Measurements from ENCODE around the gene SP1. TPM values are rescaled to one million over a fixed set of nuclear protein-coding genes. Genes with fewer than 3 reads are reported as not detected.

SP1 gene
- total and polyA plus RNA-seq, 9 of the 15 experiments (the other 6 are each of a cell fraction or from before 2014, with no cell fraction given): 8.0 to 65.5 (median 41.6) TPM

GRCh38 chr12:53381731-53382630 is 2.0 kb downstream of the SP1 start:
- H3K4me1 ChIP-seq (replicated peaks in 1 of 2; ENCODE audit: control insufficient read depth in 2 of 2, insufficient read depth in 2 of 2, low read length in 2 of 2): peaks cover 36 to 38% of the 10 kb centered on the region in 2 experiments
- DNase-seq (ENCODE audit: extremely low read depth in 1 of 4, low spot score in 3 of 4) (peak in 3 of 4 experiments; percentile 23 to 77 (median 34)), FAIRE-seq (peak; percentile 70), ATAC-seq (no peak)
- H3K9ac ChIP-seq (ENCODE audit: insufficient read depth in 1 of 2, low read depth in 2 of 2, low read length in 2 of 2): peak overlapping the region; percentile 70
- no peaks in the 10 kb centered on the region for H4K20me1 ChIP-seq (replicated peaks; ENCODE audit: control insufficient read depth, insufficient read depth, low read length)
- TSS peak; percentile 57 for BruUV-seq (replicated peaks)
- H3K4me3 ChIP-seq: peak overlapping the region; percentile 62
- H3K9me3 ChIP-seq (replicated peaks; ENCODE audit: control insufficient read depth, insufficient read depth, low read depth, low read length): no peaks in the 10 kb centered on the region
- in situ Hi-C loops (cut with MboI): no loop called here
- no peaks in the 10 kb centered on the region for H3K27me3 ChIP-seq (ENCODE audit: control insufficient read depth in 2 of 2, insufficient read depth in 2 of 2, low read length in 2 of 2)
- 55% methylated on average over 9 of the region's 9 CpGs for WGBS (ENCODE audit: insufficient coverage, low coverage, missing lambda C conversion rate)
- intact Hi-C loops (cut with micrococcal nuclease): loop anchor here (1.0 to 2.0 kb wide), 2 partner anchors 30 to 39 kb away; no protein-coding TSS in a partner anchor
- ChIA-PET CTCF (ENCODE audit: low intra/inter-chr PET ratio) (interaction anchor here (1.2 to 3.5 kb wide), 3 partner anchors 27 to 58 kb away, joined by 5 to 20 read pairs (median 6); no protein-coding TSS in a partner anchor), POLR2A (interaction anchor here (0.6 to 1.7 kb wide), 5 partner anchors 20 to 55 kb away, joined by 3 to 5 read pairs (median 3); no protein-coding TSS in a partner anchor)
- H3K4me2 ChIP-seq (ENCODE audit: insufficient read depth, low read length): peak overlapping the region; percentile 77
- H3K36me3 ChIP-seq (ENCODE audit: control insufficient read depth, insufficient read depth, low read length): peaks cover 50% of the 10 kb centered on the region
- H3K27ac ChIP-seq (ENCODE audit: extremely low read depth, low read depth, low read length): peak overlapping the region; percentile 73
- peaks cover 57% of the 10 kb centered on the region for H3K79me2 ChIP-seq (ENCODE audit: control insufficient read depth, insufficient read depth, low read length)
- no peak overlapping the region for H2AFZ ChIP-seq (ENCODE audit: low read depth, low read length)
- no peaks in the 10 kb centered on the region for H3K9me1 ChIP-seq (ENCODE audit: control insufficient read depth, insufficient read depth, low read length)
- no peak for TF ChIP-seq CEBPG (CRISPR knock-in tag; IDR thresholded peaks at IDR 0.05)
- no peak; a peak in 1 of 4 replicates for TF ChIP-seq CEBPG (tag; conservative IDR thresholded peaks at IDR 0.05 in 1 of 2, IDR thresholded peaks at IDR 0.05 in 1 of 2)
- TF ChIP-seq NKRF (IDR thresholded peaks at IDR 0.05; ENCODE audit: borderline replicate concordance): no peak
- TF ChIP-seq HMGXB4 (CRISPR knock-in tag; IDR thresholded peaks at IDR 0.05): no peak
- peak; percentile 75 for TF ChIP-seq BRD9 (IDR thresholded peaks at IDR 0.05; ENCODE audit: low read depth, partially characterized antibody)
- peak; percentile 78; the same call in 1 of the 2 replicates for TF ChIP-seq HDGF (IDR thresholded peaks at IDR 0.05)
- TF ChIP-seq RFX7 (CRISPR knock-in tag; IDR thresholded peaks at IDR 0.05): no peak
- TF ChIP-seq PRMT5 (CRISPR knock-in tag; IDR thresholded peaks at IDR 0.05): no peak
- TF ChIP-seq, protein P1, sequence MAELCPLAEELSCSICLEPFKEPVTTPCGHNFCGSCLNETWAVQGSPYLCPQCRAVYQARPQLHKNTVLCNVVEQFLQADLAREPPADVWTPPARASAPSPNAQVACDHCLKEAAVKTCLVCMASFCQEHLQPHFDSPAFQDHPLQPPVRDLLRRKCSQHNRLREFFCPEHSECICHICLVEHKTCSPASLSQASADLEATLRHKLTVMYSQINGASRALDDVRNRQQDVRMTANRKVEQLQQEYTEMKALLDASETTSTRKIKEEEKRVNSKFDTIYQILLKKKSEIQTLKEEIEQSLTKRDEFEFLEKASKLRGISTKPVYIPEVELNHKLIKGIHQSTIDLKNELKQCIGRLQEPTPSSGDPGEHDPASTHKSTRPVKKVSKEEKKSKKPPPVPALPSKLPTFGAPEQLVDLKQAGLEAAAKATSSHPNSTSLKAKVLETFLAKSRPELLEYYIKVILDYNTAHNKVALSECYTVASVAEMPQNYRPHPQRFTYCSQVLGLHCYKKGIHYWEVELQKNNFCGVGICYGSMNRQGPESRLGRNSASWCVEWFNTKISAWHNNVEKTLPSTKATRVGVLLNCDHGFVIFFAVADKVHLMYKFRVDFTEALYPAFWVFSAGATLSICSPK (IDR thresholded peaks at IDR 0.05; ENCODE audit: borderline replicate concordance): no peak
- TF ChIP-seq ZFPM2 (CRISPR knock-in tag; IDR thresholded peaks at IDR 0.05): no peak
- peak; percentile 46; the same call in 1 of the 2 replicates for TF ChIP-seq ATF7 (IDR thresholded peaks at IDR 0.05)
- no peak for TF ChIP-seq FOXP1 (CRISPR knock-in tag; IDR thresholded peaks at IDR 0.05)
- no peak for TF ChIP-seq ZNF184 (CRISPR knock-in tag; IDR thresholded peaks at IDR 0.05)
- TF ChIP-seq CC2D1A (IDR thresholded peaks at IDR 0.05): peak; percentile 53; the same call in 1 of the 2 replicates
- TF ChIP-seq ZNF311 (CRISPR knock-in tag; IDR thresholded peaks at IDR 0.05): no peak
- 0 out of 2 replicates have a peak, but pooled peaks have one; percentile 13 for TF ChIP-seq DPF2 (IDR thresholded peaks at IDR 0.05)
